Kidney (tissue), 14 donors: Measurements from ENCODE around the gene TLR6. TPM values are rescaled to one million over a fixed set of nuclear protein-coding genes. Genes with fewer than 3 reads are reported as not detected.

Experiments
- DNase-seq, 5 donors: peaks; one replicate each; pipeline ENCODE4 v3.0.0-alpha.2; 2013 to 2020
- FAIRE-seq: peaks from 2 replicates; lab custom pipeline; 2012; peaks lifted over from hg19 to GRCh38; lab: Jason Lieb, UNC
- H3K27ac ChIP-seq, 2 donors: one replicate each; pipeline ENCODE4 v1.7.0; 2013; ENCODE audit warnings: low read depth in 2 of 2, low read length in 2 of 2, inconsistent platforms in 1 of 2
- H3K27me3 ChIP-seq: one replicate; pipeline ENCODE4 v1.7.1; 2013; ENCODE audit warnings: low read length, inconsistent platforms; ENCODE audit not compliant: control insufficient read depth, insufficient read depth
- H3K36me3 ChIP-seq, 3 donors: one replicate each; pipeline versions ENCODE4 v1.7.0 to v1.7.1; 2013; ENCODE audit warnings: low read length in 3 of 3, control low read depth in 1 of 3, inconsistent platforms in 1 of 3; ENCODE audit not compliant: insufficient read depth in 3 of 3, control insufficient read depth in 2 of 3
- H3K4me1 ChIP-seq, 3 donors: one replicate each; pipeline versions ENCODE4 v1.7.0 to v1.7.1; 2013; ENCODE audit warnings: low read length in 3 of 3, inconsistent platforms in 1 of 3, low read depth in 1 of 3; ENCODE audit not compliant: control insufficient read depth in 2 of 3, insufficient read depth in 2 of 3
- H3K4me3 ChIP-seq, 3 donors: one replicate each; pipeline versions ENCODE4 v1.7.0 to v1.8.1; 2013; ENCODE audit warnings: low read length in 3 of 3, control low read depth in 1 of 3, inconsistent platforms in 1 of 3
- H3K9ac ChIP-seq, 3 donors: one replicate each; pipeline versions ENCODE4 v1.7.0 to v1.7.1; 2013; ENCODE audit warnings: low read length in 3 of 3, control low read depth in 1 of 3, inconsistent platforms in 1 of 3
- H3K9me3 ChIP-seq, 3 donors: one replicate each; pipeline versions ENCODE4 v1.7.0 to v1.7.1; 2013; ENCODE audit warnings: low read length in 3 of 3, control low read depth in 1 of 3, inconsistent platforms in 1 of 3; ENCODE audit not compliant: control insufficient read depth in 2 of 3, insufficient read depth in 1 of 3
- CTCF ChIP-seq: IDR thresholded peaks from 3 replicates; pipeline ENCODE4 v1.5.1; 2012; ENCODE audit warnings: mild to moderate bottlenecking, moderate library complexity, borderline replicate concordance; ENCODE audit not compliant: insufficient read depth; ENCODE audit errors: extremely low read depth
- intact Hi-C: fragments of 100-400 bp; cut with DNase I; formaldehyde crosslinking; loops from one replicate; pipeline ENCODE4 v1.11.1; 2022
- polyA plus RNA-seq: library from polyadenylated mRNA; stranded (reverse); fragments of 350-450 nt; fragmentation: Illumina TruSeq; extraction: RNeasy Lipid Tissue Mini Kit (QIAGEN cat#74804); gene quantifications from one replicate; pipeline ENCODE4 v1.2.3, GENCODE V29; 2014; ENCODE audit warnings: low read depth, low replicate concordance; ENCODE audit not compliant: insufficient read depth
- total RNA-seq: library from RNA; stranded (reverse); fragmentation: NEBNext Ultra II Directional; extraction: Animal tissue kit (Norgen Biotek cat#: 25700); gene quantifications from one replicate; pipeline ENCODE4 v1.2.1, GENCODE V29; 2021
- donor health status: control.
- donor health status: control.
- donor health status: control.
- donor health status: control.
- donor health status: control.
- donor health status: DM: yes; HTN: yes; CAD: no.
- donor health status: Normal renal cell carcinoma (clear cell type).

The TLR6 gene
- total and polyA plus RNA-seq, 2 donors from 2014 or later, result 0.62 to 6.1 TPM

DNA sequence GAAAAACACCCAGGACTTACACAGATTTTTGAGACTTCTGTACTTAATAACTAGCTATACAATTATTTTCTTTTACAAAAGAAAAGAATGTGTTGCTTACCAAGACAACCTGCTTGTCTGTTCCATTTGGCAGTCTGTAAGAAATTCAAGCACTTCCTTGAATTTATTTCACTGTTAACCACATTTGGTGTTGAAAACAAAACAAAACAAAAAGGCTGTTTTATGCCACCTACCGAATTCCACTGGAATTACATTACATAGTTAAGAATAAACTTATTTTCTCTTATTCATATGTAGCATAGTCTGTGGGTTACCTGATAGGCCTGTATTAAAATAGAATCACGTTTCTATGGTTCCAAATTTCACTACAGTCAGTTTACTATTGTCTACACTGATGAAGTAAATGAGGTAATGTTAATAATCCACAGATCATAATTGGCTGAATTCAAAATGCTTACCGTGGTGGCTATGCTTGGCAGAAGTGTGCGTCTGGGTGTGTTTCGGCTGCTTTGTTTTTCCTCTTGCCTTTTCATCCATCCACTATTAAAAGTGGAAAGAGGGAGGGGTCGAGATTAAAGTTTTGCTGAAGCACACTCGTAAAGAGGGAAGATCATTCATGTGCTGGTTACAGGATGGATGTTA is 51.8 kb downstream of the TLR6 start, which contains the start of gene TLR1:
TLR1 (minus strand) TSS at position 138 of the 642 bp plus-strand sequence. CDS start 5,960 bp downstream, outside the sequence.
- H3K36me3 ChIP-seq, result peaks cover 0 to 3% (median 0%) of the 10 kb centered on the region in 3 donors
- H3K4me3 ChIP-seq, result peak within 1 kb of the TSS; percentile 16 to 66 (median 45)
- peak; percentile 46 for TF ChIP-seq CTCF
- intact Hi-C loops, result no loop called here
- H3K9me3 ChIP-seq, result no peaks in the 10 kb centered on the region
- peaks cover 0 to 6% (median 3%) of the 10 kb centered on the region in 3 donors for H3K4me1 ChIP-seq
- H3K27me3 ChIP-seq, result no peaks in the 10 kb centered on the region
- peak within 1 kb of the TSS; percentile 46 to 59 for H3K27ac ChIP-seq
- DNase-seq, result peak in 2 of 5 donors; percentile 61 to 78
- peak; percentile 96 for FAIRE-seq
- H3K9ac ChIP-seq, result peak within 1 kb of the TSS in 2 of 3 donors; percentile 45 to 55

DNA sequence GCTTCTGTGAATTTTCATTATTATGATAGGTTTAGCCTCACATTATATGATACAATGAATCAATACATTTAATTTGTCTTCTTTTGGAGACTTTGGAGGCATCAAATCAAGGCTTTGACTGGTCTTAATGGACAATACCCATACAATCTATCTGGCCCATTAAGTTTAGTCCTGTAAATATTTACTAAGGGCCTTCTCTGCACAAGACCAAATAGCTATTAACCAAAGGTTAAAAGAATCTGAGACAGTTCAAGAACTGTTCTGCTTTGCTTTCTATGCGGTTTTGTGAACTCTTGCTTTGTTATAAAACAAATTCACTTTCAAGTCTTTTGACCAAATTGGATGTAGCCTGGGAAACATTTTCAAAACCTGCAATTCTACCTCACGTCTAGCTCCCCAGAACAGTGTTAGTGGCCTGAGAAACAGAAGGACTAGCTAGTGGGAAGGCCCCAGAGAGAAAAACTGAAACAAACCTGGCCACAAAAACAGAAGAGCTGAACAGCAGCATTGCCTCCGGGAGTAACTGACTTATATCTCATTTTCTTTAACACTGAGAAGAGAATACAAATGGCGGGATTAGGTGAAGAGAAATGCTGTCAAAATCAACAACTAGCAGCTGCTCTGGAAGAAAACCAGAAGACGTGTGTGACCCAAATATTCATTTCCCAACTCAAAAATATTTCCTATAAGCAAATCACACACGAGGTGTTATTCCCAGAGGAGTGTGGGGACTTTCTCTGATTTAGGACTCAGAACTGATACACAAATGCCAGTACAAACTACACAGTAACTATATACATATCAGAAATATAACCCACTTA is 52.6 kb downstream of the TLR6 start:
- Histone ChIP-seq H3K27ac (peak overlapping the region; percentile 46 to 59), H3K9me3 (no peaks in the 10 kb centered on the region), H3K9ac (peak overlapping the region in 2 of 3 donors; percentile 45 to 55), H3K4me1 (peaks cover 0 to 6% (median 3%) of the 10 kb centered on the region in 3 donors), H3K27me3 (no peaks in the 10 kb centered on the region), H3K4me3 (peak overlapping the region; percentile 16 to 66 (median 45)), H3K36me3 (peaks cover 0 to 5% (median 0%) of the 10 kb centered on the region in 3 donors)
- FAIRE-seq, result no peak
- intact Hi-C loops, result no loop called here
- peak in 2 of 5 donors; percentile 7 to 10 for DNase-seq
- no peak for TF ChIP-seq CTCF

DNA sequence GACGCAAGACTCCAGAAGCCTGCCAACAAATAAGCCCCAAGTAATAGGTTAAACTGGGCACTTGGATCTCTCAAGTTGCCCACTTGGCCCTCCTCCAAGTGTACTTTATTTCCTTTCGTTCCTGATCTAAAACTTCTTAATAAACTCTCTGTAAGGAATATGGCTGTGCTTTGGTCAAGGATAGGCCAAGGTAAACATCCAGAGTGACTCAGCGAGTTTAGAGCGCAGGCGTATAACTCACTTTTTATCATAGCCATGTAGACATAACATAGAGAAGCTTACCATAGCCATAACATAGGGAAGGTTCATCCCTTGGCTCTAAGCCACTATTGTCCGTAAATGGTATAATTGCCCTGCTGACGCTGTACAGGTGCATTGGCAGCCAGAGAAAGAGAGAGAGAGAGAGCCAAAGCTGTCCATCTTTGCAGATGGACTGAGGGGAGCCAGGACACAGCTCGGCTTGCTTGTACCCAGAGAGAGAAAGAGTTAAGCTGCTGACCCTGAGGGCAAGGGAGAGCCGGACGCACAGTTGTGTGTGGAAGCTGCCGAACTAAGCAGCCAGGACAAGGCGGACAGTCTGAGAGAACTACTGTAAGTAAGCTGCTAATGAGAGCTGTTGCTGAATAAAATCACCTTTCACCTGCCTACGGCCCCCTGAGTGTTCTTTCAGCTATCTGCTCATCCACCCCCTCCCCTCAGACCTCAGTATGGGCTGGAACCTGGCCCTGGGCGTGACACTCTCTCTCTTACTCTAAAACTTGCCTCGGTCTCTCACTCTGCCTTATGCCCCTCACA is 53.9 kb downstream of the TLR6 start:
- FAIRE-seq (no peak), DNase-seq (no peak)
- intact Hi-C loops, result no loop called here
- peaks cover 0 to 6% (median 3%) of the 10 kb centered on the region in 3 donors for H3K4me1 ChIP-seq
- H3K9ac ChIP-seq, result no peak overlapping the region
- TF ChIP-seq CTCF, result no peak
- H3K27me3 ChIP-seq, result no peaks in the 10 kb centered on the region
- H3K9me3 ChIP-seq, result no peaks in the 10 kb centered on the region
- peak overlapping the region in 2 of 3 donors; percentile 11 to 45 for H3K4me3 ChIP-seq
- no peak overlapping the region for H3K27ac ChIP-seq
- peaks cover 0 to 6% (median 0%) of the 10 kb centered on the region in 3 donors for H3K36me3 ChIP-seq
